SK-N-SH (cell line): ENCODE results near the gene FAM114A1. TPM values are rescaled to one million over a fixed set of nuclear protein-coding genes. Genes with fewer than 3 reads are reported as not detected.
"Not testable (repeated sequence)": the region's sequence is repeated elsewhere in the genome, so short reads cannot be mapped to it uniquely, and the experiment has no call there.

ENCODE experiments used
- CTCF ChIA-PET: fragments of 300-600, 350-600 bp; formaldehyde crosslinking; extraction: SDS; loops from one replicate; lab custom pipeline; 2021; lab: Yijun Ruan, JAX
- POLR2A ChIA-PET: fragments of 350-600 bp; sonication (Branson Sonifier 250); formaldehyde crosslinking; extraction: SDS; loops from one replicate; lab custom pipeline; 2020; ENCODE audit warnings: antibody characterized with exemption, inconsistent platforms; lab: Yijun Ruan, JAX
- DNase-seq: peaks from one replicate; pipeline ENCODE4 v3.0.0; 2012
- H2AFZ ChIP-seq: fragments of 200-600 bp; sonication (generic); 2 replicates; pipeline ENCODE4 v1.8.1; 2016; ENCODE audit warnings: antibody characterized with exemption, mild to moderate bottlenecking, low read depth
- H3F3A ChIP-seq: fragments of 200-600 bp; sonication (generic); replicated peaks from 2 replicates; pipeline ENCODE3; 2016; ENCODE audit warnings: antibody characterized with exemption, mild to moderate bottlenecking; ENCODE audit not compliant: insufficient read depth
- H3K27ac ChIP-seq, 2 experiments: fragments of 200-500 bp in 1 of 2; fragments of 200-600 bp in 1 of 2; sonication (Bioruptor generic) in 1 of 2; sonication (generic), shearing (Covaris generic) in 1 of 2; 2 replicates each; pipeline versions ENCODE4 v1.5.1 to v1.6.1; 2014 to 2016; ENCODE audit warnings: low read depth in 2 of 2, inconsistent platforms in 1 of 2, low read length in 1 of 2, mild to moderate bottlenecking in 1 of 2, mixed read lengths in 1 of 2
- H3K27me3 ChIP-seq: fragments of 200-600 bp; sonication (generic), shearing (Covaris generic); 2 replicates; pipeline ENCODE4 v1.6.1; 2016; ENCODE audit warnings: mixed run types; ENCODE audit not compliant: insufficient read depth
- H3K36me3 ChIP-seq, 2 experiments: fragments of 200-500 bp in 1 of 2; fragments of 200-600 bp in 1 of 2; sonication (Bioruptor generic) in 1 of 2; sonication (generic) in 1 of 2; replicated peaks in 1 of 2; 2 replicates each; pipeline versions ENCODE3 to v1.5.1; 2014 to 2016; ENCODE audit warnings: low read length in 1 of 2, mild to moderate bottlenecking in 1 of 2; ENCODE audit not compliant: insufficient read depth in 2 of 2, control insufficient read depth in 1 of 2
- H3K4me1 ChIP-seq, 2 experiments: fragments of 200-500 bp in 1 of 2; fragments of 200-600 bp in 1 of 2; sonication (Bioruptor generic) in 1 of 2; sonication (generic), shearing (Covaris generic) in 1 of 2; 2 replicates each; pipeline versions ENCODE4 v1.5.1 to v1.6.1; 2014 to 2016; ENCODE audit warnings: low read depth in 1 of 2, low read length in 1 of 2, mixed run types in 1 of 2; ENCODE audit not compliant: insufficient read depth in 2 of 2, control insufficient read depth in 1 of 2
- H3K4me2 ChIP-seq: fragments of 200-600 bp; sonication (generic), shearing (Covaris generic); 2 replicates; pipeline ENCODE4 v1.6.1; 2017; ENCODE audit warnings: mixed run types
- H3K4me3 ChIP-seq, 2 experiments: fragments of 200-500 bp in 1 of 2; fragments of 200-600 bp in 1 of 2; sonication (Bioruptor generic) in 1 of 2; sonication (generic), shearing (Covaris generic) in 1 of 2; 2 replicates each; pipeline versions ENCODE4 v1.5.1 to v1.8.1; 2014 to 2016; ENCODE audit warnings: low read depth in 2 of 2, inconsistent platforms in 1 of 2, low read length in 1 of 2, mild to moderate bottlenecking in 1 of 2, mixed read lengths in 1 of 2, moderate library complexity in 1 of 2
- H3K79me2 ChIP-seq: fragments of 200-600 bp; sonication (generic); 2 replicates; pipeline ENCODE4 v1.8.1; 2017; ENCODE audit warnings: mild to moderate bottlenecking; ENCODE audit not compliant: insufficient read depth
- H3K9ac ChIP-seq: fragments of 200-600 bp; sonication (generic); 2 replicates; pipeline ENCODE4 v1.6.1; 2017; ENCODE audit warnings: mixed run types
- H3K9me2 ChIP-seq: fragments of 200-600 bp; sonication (generic); 2 replicates; pipeline ENCODE4 v1.6.1; 2017; ENCODE audit warnings: mixed run types
- H3K9me3 ChIP-seq: fragments of 200-600 bp; sonication (generic); 2 replicates; pipeline ENCODE4 v1.6.1; 2017; ENCODE audit warnings: mixed run types, mild to moderate bottlenecking, moderate library complexity
- H4K20me1 ChIP-seq: fragments of 200-600 bp; sonication (generic); 2 replicates; pipeline ENCODE4 v1.6.1; 2017; ENCODE audit warnings: mild to moderate bottlenecking, mixed run types; ENCODE audit not compliant: insufficient read depth
- ELF1 ChIP-seq: IDR thresholded peaks from 2 replicates; pipeline ENCODE4 v1.4.0; 2012
- EZH2phosphoT487 ChIP-seq: fragments of 200-600 bp; sonication (generic); IDR thresholded peaks from 2 replicates; pipeline ENCODE4 v1.6.1; 2017; ENCODE audit warnings: low read depth, mixed run types, mild to moderate bottlenecking, antibody characterized with exemption, moderate library complexity, borderline replicate concordance
- FOSL2 ChIP-seq: IDR thresholded peaks from 2 replicates; pipeline ENCODE4 v1.4.0; 2012; ENCODE audit warnings: low read depth, mild to moderate bottlenecking, moderate library complexity, borderline replicate concordance
- FOXJ3 ChIP-seq: sonication (generic); formaldehyde crosslinking; IDR thresholded peaks from 2 replicates; pipeline ENCODE4 v1.5.1; 2020; ENCODE audit warnings: mild to moderate bottlenecking, missing genetic modification reagents
- FOXM1 ChIP-seq: IDR thresholded peaks from 2 replicates; pipeline ENCODE4 v1.4.0; 2012; ENCODE audit warnings: low read depth, mild to moderate bottlenecking
- MEF2A ChIP-seq: IDR thresholded peaks from 2 replicates; pipeline ENCODE4 v1.4.0; 2012; ENCODE audit warnings: low read depth, borderline replicate concordance
- MXI1 ChIP-seq: IDR thresholded peaks from 2 replicates; pipeline ENCODE4 v1.6.1; 2012; ENCODE audit warnings: mild to moderate bottlenecking, low read depth, low read length, improper control_type of control experiment
- NRF1 ChIP-seq: IDR thresholded peaks from 2 replicates; pipeline ENCODE4 v1.6.1; 2012; ENCODE audit warnings: low read depth, mild to moderate bottlenecking, low read length
- PBX3 ChIP-seq: IDR thresholded peaks from 2 replicates; pipeline ENCODE4; 2012
- TEAD4 ChIP-seq: IDR thresholded peaks from 2 replicates; pipeline ENCODE4 v1.4.0; 2012; ENCODE audit warnings: mild to moderate bottlenecking, borderline replicate concordance; ENCODE audit not compliant: insufficient read depth
- WGBS: methylation state at CpG from one replicate; pipeline ENCODE4 v1.1.6; 2017; ENCODE audit warnings: low lambda C conversion rate; 5-methylcytosine and 5-hydroxymethylcytosine counted together
- polyA plus RNA-seq, 3 experiments: library from polyadenylated mRNA; depleted of rRNA; stranded (reverse); fragments of >200 nt; gene quantifications; 2 replicates each; pipeline ENCODE4 v1.2.3, GENCODE V29; 2012

Gene FAM114A1
- polyA plus RNA-seq, 1 of the 3 experiments (the other 2 are of a cell fraction), result 54.2 TPM

GRCh38 chr4:38916267-38916666 is 48.7 kb downstream of the FAM114A1 start:
- H2AFZ ChIP-seq, H3K4me3 ChIP-seq, H3K9me2 ChIP-seq, POLR2A ChIA-PET, H3K4me1 ChIP-seq, H3K79me2 ChIP-seq, DNase-seq, H3K9ac ChIP-seq, H4K20me1 ChIP-seq, H3K4me2 ChIP-seq, H3K27ac ChIP-seq, H3K9me3 ChIP-seq, H3K27me3 ChIP-seq, H3F3A ChIP-seq: not testable (repeated sequence)
- CTCF ChIA-PET, result interaction anchor here (0.8 to 1.4 kb wide), 3 partner anchors 9 to 219 kb away, joined by 3 to 5 read pairs (median 4); no protein-coding TSS in a partner anchor
- H3K36me3 ChIP-seq, result peaks cover 3 to 63% of the 10 kb centered on the region in 2 experiments
- WGBS, result 100% methylated on average over 5 of the region's 5 CpGs

- no peak for DNase-seq
- Histone ChIP-seq H3K4me3 (no peak overlapping the region), H3K27me3 (no peaks in the 10 kb centered on the region)
- TF ChIP-seq PBX3 (no peak), FOSL2 (no peak), ELF1 (no peak)
- TF ChIP-seq, all 33 proteins: peak for 0
- no peaks in the 10 kb centered on the region for H4K20me1 ChIP-seq
- no peaks in the 10 kb centered on the region for H3K79me2 ChIP-seq
- POLR2A ChIA-PET, result no interaction called here
- no peak overlapping the region for H3K4me2 ChIP-seq
- no peak overlapping the region for H2AFZ ChIP-seq
- no peak overlapping the region for H3K27ac ChIP-seq
- peaks cover 5 to 58% of the 10 kb centered on the region in 2 experiments for H3K36me3 ChIP-seq
- no peaks in the 10 kb centered on the region for H3K4me1 ChIP-seq
- H3K9me2 ChIP-seq, result no peaks in the 10 kb centered on the region
- CTCF ChIA-PET, result interaction anchor here (1.1 to 1.7 kb wide), 3 partner anchors 11 to 218 kb away, joined by 3 to 6 read pairs (median 4); no protein-coding TSS in a partner anchor
- no peak overlapping the region for H3K9ac ChIP-seq
- whole genome bisulfite sequencing, result 96% methylated on average over 8 of the region's 8 CpGs
- H3F3A ChIP-seq, result peaks cover 4% of the 10 kb centered on the region
- H3K9me3 ChIP-seq, result no peaks in the 10 kb centered on the region
Observed at GRCh38 chr4:38917481-38918025, 49.9 kb downstream of the FAM114A1 start.

- no peak overlapping the region for H3K27ac ChIP-seq
- H3K79me2 ChIP-seq, result no peaks in the 10 kb centered on the region
- H4K20me1 ChIP-seq, result no peaks in the 10 kb centered on the region
- no peak for TF ChIP-seq EZH2phosphoT487
- no peak for TF ChIP-seq NRF1
- no peak for TF ChIP-seq MEF2A
- TF ChIP-seq TEAD4, result no peak
- TF ChIP-seq FOXM1, result no peak
- no peak for TF ChIP-seq MXI1
- TF ChIP-seq FOXJ3 (CRISPR knock-in tag), result no peak
- H3K4me2 ChIP-seq, result no peak overlapping the region
- no peak overlapping the region for H3K9ac ChIP-seq
- H2AFZ ChIP-seq, result no peak overlapping the region
- H3K36me3 ChIP-seq, result peaks cover 7 to 45% of the 10 kb centered on the region in 2 experiments
- no peaks in the 10 kb centered on the region for H3K27me3 ChIP-seq
- H3K9me2 ChIP-seq, result no peaks in the 10 kb centered on the region
- H3K4me3 ChIP-seq, result no peak overlapping the region
- peaks cover 4% of the 10 kb centered on the region for H3F3A ChIP-seq
- 95% methylated on average over 3 of the region's 3 CpGs for WGBS
- no peaks in the 10 kb centered on the region for H3K4me1 ChIP-seq
- ChIA-PET POLR2A (no interaction called here), CTCF (interaction anchor here (2.9 kb wide), 1 partner anchor 17 kb away, joined by 11 read pairs; no protein-coding TSS in a partner anchor)
- DNase-seq, result no peak
- H3K9me3 ChIP-seq, result no peaks in the 10 kb centered on the region
Observed at GRCh38 chr4:38919494-38919893, 51.9 kb downstream of the FAM114A1 start.
